ENCODE measurements around the gene RCC1.
A peak's percentile ranks its signal among the peaks of the same experiment; 100 is the strongest.
"Not testable (repeated sequence)": the region's sequence is repeated elsewhere in the genome, so short reads cannot be mapped to it uniquely, and the experiment has no call there.

RCC1 gene

GRCh38 chr1:28535180-28535579 lies 29.3 kb downstream of the RCC1 start:
- no peak overlapping the region for H3K4me3 ChIP-seq (ENCODE audit: low read depth, low read length)
- DNase-seq (ENCODE audit: low read depth): no peak
- TF ChIP-seq CTCF (IDR thresholded peaks at IDR 0.05; ENCODE audit: low read depth, low read length, missing control alignments): no peak
- in situ Hi-C loops (cut with HindIII; ENCODE audit: low sequenced_read_pairs): no loop called here

- no peak for TF ChIP-seq CTCF (IDR thresholded peaks at IDR 0.05; ENCODE audit: low read depth, low read length, missing control alignments)
These were observed 31.8 kb downstream of the RCC1 start for GRCh38 chr1:28537457-28538199.

GRCh38 chr1:28538286-28538685 lies 32.4 kb downstream of the RCC1 start:
- no peak for DNase-seq (ENCODE audit: low read depth)
- in situ Hi-C loops (cut with HindIII; ENCODE audit: low sequenced_read_pairs): no loop called here
- no peak overlapping the region for H3K4me3 ChIP-seq (ENCODE audit: low read depth, low read length)
- no peak for TF ChIP-seq CTCF (IDR thresholded peaks at IDR 0.05; ENCODE audit: low read depth, low read length, missing control alignments)

More at GRCh38 chr1:28537457-28538199, 31.8 kb downstream of the RCC1 start:
- in situ Hi-C loops (cut with HindIII; ENCODE audit: low sequenced_read_pairs): no loop called here
- no peak overlapping the region for H3K4me3 ChIP-seq (ENCODE audit: low read depth, low read length)
- DNase-seq (ENCODE audit: low read depth): no peak

GRCh38 chr1:28540651-28541050 lies 34.8 kb downstream of the RCC1 start:
- in situ Hi-C loops (cut with HindIII; ENCODE audit: low sequenced_read_pairs): no loop called here
- DNase-seq (ENCODE audit: low read depth): no peak

GRCh38 chr1:28541414-28542015 lies 35.7 kb downstream of the RCC1 start:
- H3K4me3 ChIP-seq (ENCODE audit: low read depth, low read length); DNase-seq (ENCODE audit: low read depth); in situ Hi-C loops (cut with HindIII; ENCODE audit: low sequenced_read_pairs): not testable (repeated sequence)

More at GRCh38 chr1:28540651-28541050, 34.8 kb downstream of the RCC1 start:
- TF ChIP-seq CTCF (IDR thresholded peaks at IDR 0.05; ENCODE audit: low read depth, low read length, missing control alignments): peak; percentile 34
- H3K4me3 ChIP-seq (ENCODE audit: low read depth, low read length): no peak overlapping the region

- DNase-seq (ENCODE audit: low read depth): no peak
- in situ Hi-C loops (cut with HindIII; ENCODE audit: low sequenced_read_pairs): no loop called here
- no peak for TF ChIP-seq CTCF (IDR thresholded peaks at IDR 0.05; ENCODE audit: low read depth, low read length, missing control alignments)
- no peak overlapping the region for H3K4me3 ChIP-seq (ENCODE audit: low read depth, low read length)
These were observed 39.4 kb downstream of the RCC1 start for GRCh38 chr1:28545246-28545628.

- no peak for DNase-seq (ENCODE audit: low read depth)
These were observed 42.5 kb downstream of the RCC1 start for GRCh38 chr1:28548318-28548717.

More at GRCh38 chr1:28548318-28548717, 42.5 kb downstream of the RCC1 start:
- in situ Hi-C loops (cut with HindIII; ENCODE audit: low sequenced_read_pairs): no loop called here
- no peak overlapping the region for H3K4me3 ChIP-seq (ENCODE audit: low read depth, low read length)
- TF ChIP-seq CTCF (IDR thresholded peaks at IDR 0.05; ENCODE audit: low read depth, low read length, missing control alignments): no peak

Data from astrocyte of the cerebellum (primary cell).